Astrocyte (in vitro differentiated cells and primary cell): ENCODE measurements around the gene CARM1. TPM values are rescaled to one million over a fixed set of nuclear protein-coding genes. Genes with fewer than 3 reads are reported as not detected.
"Not testable (repeated sequence)": the region's sequence is repeated elsewhere in the genome, so short reads cannot be mapped to it uniquely, and the experiment has no call there.

Experiments
- DNase-seq: peaks from one replicate; pipeline ENCODE4 v3.0.0-alpha.2; 2010; ENCODE audit warnings: low read depth
- FAIRE-seq: peaks from 2 replicates; lab custom pipeline; 2011; peaks lifted over from hg19 to GRCh38; lab: Jason Lieb, UNC
- H2AFZ ChIP-seq: 2 replicates; pipeline ENCODE4 v1.6.0; 2012; ENCODE audit warnings: low read depth, low read length, inconsistent platforms
- H3K27ac ChIP-seq: 2 replicates; pipeline ENCODE4 v1.5.1; 2011; ENCODE audit warnings: low read depth, low read length, inconsistent platforms
- H3K27me3 ChIP-seq: 2 replicates; pipeline ENCODE4 v1.6.0; 2011; ENCODE audit warnings: low read length, inconsistent platforms; ENCODE audit not compliant: insufficient read depth
- H3K36me3 ChIP-seq: 2 replicates; pipeline ENCODE4 v1.5.1; 2011; ENCODE audit warnings: low read length, inconsistent platforms; ENCODE audit not compliant: insufficient read depth
- H3K4me1 ChIP-seq: 2 replicates; pipeline ENCODE4 v1.5.1; 2011; ENCODE audit warnings: low read length, inconsistent platforms; ENCODE audit not compliant: insufficient read depth
- H3K4me2 ChIP-seq: 2 replicates; pipeline ENCODE4 v1.6.0; 2012; ENCODE audit warnings: low read length, inconsistent platforms
- H3K4me3 ChIP-seq: 2 replicates; pipeline ENCODE4 v1.5.1; 2011; ENCODE audit warnings: low read depth, mild to moderate bottlenecking, low read length, inconsistent platforms; ENCODE audit not compliant: insufficient read depth
- H3K79me2 ChIP-seq: 2 replicates; pipeline ENCODE4 v1.6.0; 2012; ENCODE audit warnings: mild to moderate bottlenecking, low read length, inconsistent platforms; ENCODE audit not compliant: insufficient read depth
- H3K9ac ChIP-seq: 2 replicates; pipeline ENCODE4 v1.6.0; 2012; ENCODE audit warnings: mild to moderate bottlenecking, low read length, inconsistent platforms
- H3K9me3 ChIP-seq: 2 replicates; pipeline ENCODE4 v1.5.1; 2012; ENCODE audit warnings: low read depth, mild to moderate bottlenecking, low read length, inconsistent platforms; ENCODE audit not compliant: insufficient read depth
- H4K20me1 ChIP-seq: 2 replicates; pipeline ENCODE4 v1.6.0; 2012; ENCODE audit warnings: low read length, inconsistent platforms; ENCODE audit not compliant: insufficient read depth
- H3K27ac Mint-ChIP-seq: one replicate; pipeline ENCODE4 v1.8.0; 2021; ENCODE audit warnings: mild to moderate bottlenecking, mixed read lengths; ENCODE audit not compliant: unreplicated experiment
- H3K27me3 Mint-ChIP-seq: one replicate; pipeline ENCODE4 v1.8.0; 2021; ENCODE audit warnings: low read depth, mixed read lengths; ENCODE audit not compliant: unreplicated experiment
- H3K36me3 Mint-ChIP-seq: one replicate; pipeline ENCODE4 v1.8.0; 2021; ENCODE audit warnings: low read depth, mixed read lengths; ENCODE audit not compliant: unreplicated experiment
- H3K4me1 Mint-ChIP-seq: one replicate; pipeline ENCODE4 v1.8.0; 2021; ENCODE audit warnings: low read depth, mixed read lengths; ENCODE audit not compliant: unreplicated experiment
- H3K4me3 Mint-ChIP-seq: one replicate; pipeline ENCODE4 v1.8.0; 2021; ENCODE audit warnings: mild to moderate bottlenecking, moderate library complexity, mixed read lengths; ENCODE audit not compliant: unreplicated experiment
- H3K9me3 Mint-ChIP-seq: one replicate; pipeline ENCODE4 v1.8.0; 2021; ENCODE audit warnings: mild to moderate bottlenecking, mixed read lengths; ENCODE audit not compliant: unreplicated experiment
- EZH2 ChIP-seq: IDR thresholded peaks from 2 replicates; pipeline ENCODE4 v1.6.1; 2012; ENCODE audit warnings: mild to moderate bottlenecking, low read length, inconsistent platforms; ENCODE audit not compliant: insufficient read depth
- total RNA-seq: library from RNA; stranded (reverse); gene quantifications from 2 replicates; pipeline ENCODE4 v1.2.1, GENCODE V29; 2021
- TF ChIP-seq, protein P1 (sequence below): IDR thresholded peaks from 2 replicates; pipeline ENCODE4 v1.5.1; 2011; ENCODE audit warnings: low read depth, mild to moderate bottlenecking, inconsistent platforms, low read length, moderate library complexity; ENCODE audit not compliant: insufficient read depth

CARM1 gene
- total RNA-seq, 1 donor from 2014 or later, result 62.6 TPM

GRCh38 chr19:10943412-10943811 lies 72.1 kb downstream of the CARM1 start:
- H3K4me2 ChIP-seq, H3K9me3 Mint-ChIP-seq: not testable (repeated sequence)

GRCh38 chr19:10945264-10945663 lies 73.9 kb downstream of the CARM1 start:
- FAIRE-seq (no peak), DNase-seq (no peak)
- no peak overlapping the region for H3K9ac ChIP-seq
- H3K27ac ChIP-seq, result no peak overlapping the region
- peaks cover 4% of the 10 kb centered on the region for H3K4me1 ChIP-seq
- Mint-ChIP-seq H3K36me3 (no peaks in the 10 kb centered on the region), H3K4me1 (peaks cover 4% of the 10 kb centered on the region), H3K9me3 (no peaks in the 10 kb centered on the region), H3K4me3 (no peak overlapping the region), H3K27ac (no peak overlapping the region), H3K27me3 (no peaks in the 10 kb centered on the region)
- H3K36me3 ChIP-seq, result no peaks in the 10 kb centered on the region
- no peaks in the 10 kb centered on the region for H4K20me1 ChIP-seq
- no peak overlapping the region for H3K4me3 ChIP-seq
- no peak overlapping the region for H3K4me2 ChIP-seq
- H2AFZ ChIP-seq, result no peak overlapping the region
- H3K27me3 ChIP-seq, result no peaks in the 10 kb centered on the region
- no peaks in the 10 kb centered on the region for H3K79me2 ChIP-seq
- TF ChIP-seq, protein P1, sequence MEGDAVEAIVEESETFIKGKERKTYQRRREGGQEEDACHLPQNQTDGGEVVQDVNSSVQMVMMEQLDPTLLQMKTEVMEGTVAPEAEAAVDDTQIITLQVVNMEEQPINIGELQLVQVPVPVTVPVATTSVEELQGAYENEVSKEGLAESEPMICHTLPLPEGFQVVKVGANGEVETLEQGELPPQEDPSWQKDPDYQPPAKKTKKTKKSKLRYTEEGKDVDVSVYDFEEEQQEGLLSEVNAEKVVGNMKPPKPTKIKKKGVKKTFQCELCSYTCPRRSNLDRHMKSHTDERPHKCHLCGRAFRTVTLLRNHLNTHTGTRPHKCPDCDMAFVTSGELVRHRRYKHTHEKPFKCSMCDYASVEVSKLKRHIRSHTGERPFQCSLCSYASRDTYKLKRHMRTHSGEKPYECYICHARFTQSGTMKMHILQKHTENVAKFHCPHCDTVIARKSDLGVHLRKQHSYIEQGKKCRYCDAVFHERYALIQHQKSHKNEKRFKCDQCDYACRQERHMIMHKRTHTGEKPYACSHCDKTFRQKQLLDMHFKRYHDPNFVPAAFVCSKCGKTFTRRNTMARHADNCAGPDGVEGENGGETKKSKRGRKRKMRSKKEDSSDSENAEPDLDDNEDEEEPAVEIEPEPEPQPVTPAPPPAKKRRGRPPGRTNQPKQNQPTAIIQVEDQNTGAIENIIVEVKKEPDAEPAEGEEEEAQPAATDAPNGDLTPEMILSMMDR, result no peak
- no peak for TF ChIP-seq EZH2
- H3K9me3 ChIP-seq, result no peaks in the 10 kb centered on the region

More at GRCh38 chr19:10943412-10943811, 72.1 kb downstream of the CARM1 start:
- not testable (repeated sequence) for H3K4me1 Mint-ChIP-seq, H3K79me2 ChIP-seq, H4K20me1 ChIP-seq, H3K27ac Mint-ChIP-seq, H3K4me3 Mint-ChIP-seq, H3K36me3 Mint-ChIP-seq, H3K36me3 ChIP-seq, FAIRE-seq, H3K4me3 ChIP-seq, DNase-seq, H3K27me3 Mint-ChIP-seq, H3K9me3 ChIP-seq, H3K27me3 ChIP-seq, H3K27ac ChIP-seq, H2AFZ ChIP-seq, H3K9ac ChIP-seq, H3K4me1 ChIP-seq

GRCh38 chr19:10946958-10947657 lies 75.8 kb downstream of the CARM1 start:
- FAIRE-seq, result no peak
- H3K27me3 Mint-ChIP-seq, result no peaks in the 10 kb centered on the region
- peak overlapping the region; percentile 6 for H3K27ac ChIP-seq

More at GRCh38 chr19:10946958-10947657, 75.8 kb downstream of the CARM1 start:
- H3K36me3 Mint-ChIP-seq, result no peaks in the 10 kb centered on the region
- no peaks in the 10 kb centered on the region for H3K27me3 ChIP-seq
- H3K4me3 ChIP-seq, result no peak overlapping the region
- TF ChIP-seq EZH2, result no peak
- TF ChIP-seq, protein P1, result no peak
- H3K79me2 ChIP-seq, result no peaks in the 10 kb centered on the region
- DNase-seq, result peak; percentile 69
- peaks cover 4% of the 10 kb centered on the region for H3K4me1 ChIP-seq
- peaks cover 3% of the 10 kb centered on the region for H3K4me1 Mint-ChIP-seq
- H3K9me3 Mint-ChIP-seq, result no peaks in the 10 kb centered on the region
- H3K36me3 ChIP-seq, result no peaks in the 10 kb centered on the region
- H3K4me2 ChIP-seq, result no peak overlapping the region
- no peak overlapping the region for H3K4me3 Mint-ChIP-seq
- H3K9me3 ChIP-seq, result no peaks in the 10 kb centered on the region
- H2AFZ ChIP-seq, result no peak overlapping the region
- no peaks in the 10 kb centered on the region for H4K20me1 ChIP-seq
- no peak overlapping the region for H3K27ac Mint-ChIP-seq
- H3K9ac ChIP-seq, result no peak overlapping the region
